WI38 (cell line): ENCODE measurements around the gene BAD.

ENCODE experiments used
- H3K4me3 ChIP-seq: 2 replicates; pipeline ENCODE4 v1.5.1; 2011; ENCODE audit warnings: low read depth, mild to moderate bottlenecking, control low read depth, low read length
- TF ChIP-seq, protein P1 (sequence below): IDR thresholded peaks from 2 replicates; pipeline ENCODE4 v1.5.1; 2012; ENCODE audit warnings: low read depth, mild to moderate bottlenecking, control low read depth, low read length

BAD gene

DNA sequence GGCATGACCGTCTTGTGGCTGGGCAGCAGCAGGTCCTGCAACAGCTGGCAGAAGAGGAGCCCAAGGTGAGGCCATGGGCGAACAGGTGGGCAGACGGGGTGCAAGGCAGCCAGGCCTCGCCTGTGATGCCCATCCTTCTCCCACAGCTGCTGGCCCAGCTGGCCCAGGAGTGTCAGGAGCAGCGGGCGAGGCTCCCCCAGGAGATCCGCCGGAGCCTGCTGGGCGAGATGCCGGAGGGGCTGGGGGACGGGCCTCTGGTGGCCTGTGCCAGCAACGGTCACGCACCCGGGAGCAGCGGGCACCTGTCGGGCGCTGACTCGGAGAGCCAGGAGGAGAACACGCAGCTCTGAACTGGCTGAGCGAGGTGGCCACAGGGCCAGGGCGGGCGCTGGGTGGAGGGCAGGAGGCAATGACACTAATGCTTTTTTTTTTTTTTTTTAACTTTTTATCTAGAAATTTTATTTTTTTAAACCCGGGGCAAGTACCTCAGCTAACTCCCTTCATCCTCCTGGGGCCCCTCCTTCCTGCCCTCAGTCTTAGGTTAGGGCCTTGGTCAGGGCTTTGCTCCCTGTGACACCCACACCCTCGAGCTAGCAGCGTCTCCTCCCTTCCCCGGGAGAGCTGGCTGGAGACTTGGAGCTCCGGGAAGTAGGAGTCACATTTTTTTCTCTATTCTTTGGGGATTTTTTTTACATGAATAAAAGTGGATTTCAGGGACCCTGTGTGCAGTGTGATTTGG, 17.1 kb downstream of the BAD start:
- no peak overlapping the region for H3K4me3 ChIP-seq
- TF ChIP-seq, protein P1, sequence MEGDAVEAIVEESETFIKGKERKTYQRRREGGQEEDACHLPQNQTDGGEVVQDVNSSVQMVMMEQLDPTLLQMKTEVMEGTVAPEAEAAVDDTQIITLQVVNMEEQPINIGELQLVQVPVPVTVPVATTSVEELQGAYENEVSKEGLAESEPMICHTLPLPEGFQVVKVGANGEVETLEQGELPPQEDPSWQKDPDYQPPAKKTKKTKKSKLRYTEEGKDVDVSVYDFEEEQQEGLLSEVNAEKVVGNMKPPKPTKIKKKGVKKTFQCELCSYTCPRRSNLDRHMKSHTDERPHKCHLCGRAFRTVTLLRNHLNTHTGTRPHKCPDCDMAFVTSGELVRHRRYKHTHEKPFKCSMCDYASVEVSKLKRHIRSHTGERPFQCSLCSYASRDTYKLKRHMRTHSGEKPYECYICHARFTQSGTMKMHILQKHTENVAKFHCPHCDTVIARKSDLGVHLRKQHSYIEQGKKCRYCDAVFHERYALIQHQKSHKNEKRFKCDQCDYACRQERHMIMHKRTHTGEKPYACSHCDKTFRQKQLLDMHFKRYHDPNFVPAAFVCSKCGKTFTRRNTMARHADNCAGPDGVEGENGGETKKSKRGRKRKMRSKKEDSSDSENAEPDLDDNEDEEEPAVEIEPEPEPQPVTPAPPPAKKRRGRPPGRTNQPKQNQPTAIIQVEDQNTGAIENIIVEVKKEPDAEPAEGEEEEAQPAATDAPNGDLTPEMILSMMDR, result no peak

DNA sequence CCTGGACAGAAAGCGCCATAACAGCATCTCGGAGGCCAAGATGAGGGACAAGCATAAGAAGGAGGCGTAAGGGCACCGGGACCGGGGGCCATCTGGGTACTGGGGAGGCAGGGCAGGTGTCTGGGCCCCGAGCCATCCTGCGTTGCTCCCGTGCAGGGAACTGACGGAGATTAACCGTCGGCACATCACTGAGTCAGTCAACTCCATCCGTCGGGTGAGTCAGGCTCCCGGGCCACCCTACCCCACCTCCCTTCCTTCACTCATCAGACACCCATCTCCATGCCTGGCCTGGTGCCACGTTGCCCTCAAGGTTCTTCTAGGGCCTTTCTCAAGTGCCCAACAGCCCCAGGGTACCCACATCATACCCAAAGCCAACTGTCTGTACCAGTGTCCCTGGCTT, 18.1 kb downstream of the BAD start:
- no peak overlapping the region for H3K4me3 ChIP-seq
- TF ChIP-seq, protein P1, result no peak

DNA sequence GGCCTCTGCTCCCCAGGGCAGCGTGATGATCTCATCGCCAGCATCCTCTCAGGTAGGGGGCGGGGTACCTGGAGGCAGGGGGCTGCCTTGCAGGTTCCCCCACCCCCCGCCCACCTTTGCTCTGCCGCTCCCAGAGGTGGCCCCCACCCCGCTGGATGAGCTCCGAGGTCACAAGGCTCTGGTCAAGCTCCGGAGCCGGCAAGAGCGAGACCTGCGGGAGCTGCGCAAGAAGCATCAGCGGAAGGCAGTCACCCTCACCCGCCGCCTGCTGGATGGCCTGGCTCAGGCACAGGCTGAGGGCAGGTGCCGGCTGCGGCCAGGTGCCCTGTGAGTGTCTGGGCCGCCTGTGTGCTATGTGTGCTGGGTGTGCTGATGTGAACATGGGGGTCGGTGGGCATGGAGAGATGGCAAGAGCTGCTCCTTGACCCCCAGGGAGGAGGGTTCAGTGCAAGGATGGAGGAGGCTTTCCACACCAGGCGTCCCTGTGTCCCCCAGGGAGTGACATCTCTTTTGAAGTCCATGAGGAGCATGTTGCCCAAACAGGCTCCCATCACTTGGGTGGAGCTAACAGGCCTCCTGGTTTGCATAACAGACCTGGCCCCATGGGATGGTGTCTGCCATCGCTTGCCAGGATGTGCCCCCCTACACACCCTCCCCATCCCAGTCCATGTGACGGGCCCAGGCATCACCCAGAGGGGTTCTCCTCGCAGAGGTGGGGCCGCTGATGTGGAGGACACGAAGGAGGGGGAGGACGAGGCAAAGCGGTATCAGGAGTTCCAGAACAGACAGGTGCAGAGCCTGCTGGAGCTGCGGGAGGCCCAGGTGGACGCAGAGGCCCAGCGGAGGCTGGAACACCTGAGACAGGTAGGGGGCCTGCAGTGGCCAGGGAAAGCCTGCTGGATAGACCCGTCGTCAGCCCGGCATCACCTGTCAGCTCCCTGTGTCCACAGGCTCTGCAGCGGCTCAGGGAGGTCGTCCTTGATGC, 19.0 kb downstream of the BAD start:
- TF ChIP-seq, protein P1, result no peak
- H3K4me3 ChIP-seq, result no peak overlapping the region

DNA sequence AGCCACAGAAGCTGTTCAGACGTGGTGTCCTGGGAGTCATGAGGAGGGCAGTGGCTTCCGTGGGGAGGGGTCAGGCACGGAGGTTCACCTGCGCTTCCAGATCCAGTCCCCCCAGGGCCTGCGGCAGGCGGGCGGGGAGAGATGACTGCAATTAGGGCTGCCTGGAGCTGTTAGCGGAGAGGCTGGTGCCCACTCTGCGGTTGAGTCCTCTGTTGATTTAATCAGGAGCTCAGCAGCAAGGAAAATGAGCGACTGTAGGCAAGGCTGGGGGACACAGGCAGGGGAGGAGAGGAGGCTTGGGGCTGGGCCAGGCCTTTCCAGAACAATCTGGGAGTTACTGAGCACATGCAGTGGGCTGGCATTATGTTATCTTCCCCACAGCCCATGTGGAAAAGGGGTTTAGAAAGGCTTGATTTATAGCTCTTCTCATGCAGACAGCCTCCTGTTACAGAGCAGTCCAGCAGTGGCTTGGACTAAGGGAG, 20.1 kb downstream of the BAD start:
- TF ChIP-seq, protein P1, result no peak

DNA sequence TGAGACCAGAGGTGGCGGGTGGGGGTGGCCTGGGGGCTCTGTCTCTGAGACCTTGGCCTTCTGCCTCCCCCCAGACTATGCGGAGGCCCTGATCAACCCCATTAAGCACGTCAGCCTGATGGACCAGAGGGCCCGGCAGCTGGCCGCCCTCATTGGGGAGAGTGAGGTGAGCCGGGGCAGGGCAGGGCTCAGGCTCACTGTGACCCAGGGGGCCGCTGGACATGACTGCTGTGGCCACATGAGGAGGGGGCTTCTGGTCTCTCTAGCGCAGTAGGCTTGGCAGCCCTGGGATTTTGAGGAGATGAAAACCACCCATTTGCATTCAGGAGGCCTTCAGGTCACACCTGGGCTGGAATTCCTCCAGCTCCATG, 20.5 kb downstream of the BAD start:
- H3K4me3 ChIP-seq, result no peak overlapping the region
- TF ChIP-seq, protein P1, result no peak

More for the DNA sequence above, 20.1 kb downstream of the BAD start:
- H3K4me3 ChIP-seq, result no peak overlapping the region

DNA sequence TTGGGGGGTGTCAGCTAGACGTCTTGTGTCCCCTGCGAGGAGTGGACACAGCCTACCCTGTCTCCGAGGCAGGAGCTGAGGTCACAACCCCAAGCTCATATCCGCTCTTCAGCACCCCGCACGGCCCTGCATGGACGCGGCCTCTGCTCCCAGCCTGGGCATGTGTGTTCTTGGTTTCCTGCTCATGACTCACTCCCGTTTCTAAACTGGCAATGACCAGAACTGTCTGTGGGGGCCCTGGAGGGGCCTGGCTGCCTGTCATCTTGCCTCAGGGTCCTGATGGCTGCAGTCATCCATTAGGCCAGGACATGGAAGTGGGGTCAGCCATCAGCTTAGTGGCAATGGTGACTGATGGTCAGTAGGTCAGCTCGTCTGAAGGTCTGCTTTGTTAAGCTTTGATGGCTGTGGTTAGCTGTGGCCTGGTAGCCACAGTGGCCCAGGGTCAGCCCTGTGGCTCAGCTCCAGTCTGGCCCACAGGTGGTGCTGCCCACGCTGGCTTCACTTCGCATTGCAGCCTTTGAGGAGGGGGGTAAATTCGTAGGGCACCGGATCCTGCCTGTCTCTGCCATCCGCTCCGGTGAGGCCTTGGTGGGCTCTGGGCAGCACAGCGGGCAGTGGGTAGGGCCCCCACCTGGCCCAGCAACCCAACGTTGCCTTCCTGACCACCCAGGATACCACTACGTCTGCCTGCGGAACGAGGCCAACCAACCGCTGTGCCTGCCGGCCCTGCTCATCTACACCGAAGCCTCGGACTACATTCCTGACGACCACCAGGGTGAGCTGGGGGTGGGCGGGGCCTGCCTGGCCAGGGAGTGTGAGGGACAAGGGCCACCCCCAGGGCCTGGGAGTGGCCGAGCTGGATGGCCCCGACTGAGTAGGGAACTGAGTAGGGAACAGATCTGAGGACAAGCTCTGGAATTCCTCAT, 21.2 kb downstream of the BAD start:
- TF ChIP-seq, protein P1, result no peak

More for the DNA sequence above, 21.2 kb downstream of the BAD start:
- H3K4me3 ChIP-seq, result no peak overlapping the region
